ENCODE data around the gene SORCS2.

SORCS2 gene

DNA sequence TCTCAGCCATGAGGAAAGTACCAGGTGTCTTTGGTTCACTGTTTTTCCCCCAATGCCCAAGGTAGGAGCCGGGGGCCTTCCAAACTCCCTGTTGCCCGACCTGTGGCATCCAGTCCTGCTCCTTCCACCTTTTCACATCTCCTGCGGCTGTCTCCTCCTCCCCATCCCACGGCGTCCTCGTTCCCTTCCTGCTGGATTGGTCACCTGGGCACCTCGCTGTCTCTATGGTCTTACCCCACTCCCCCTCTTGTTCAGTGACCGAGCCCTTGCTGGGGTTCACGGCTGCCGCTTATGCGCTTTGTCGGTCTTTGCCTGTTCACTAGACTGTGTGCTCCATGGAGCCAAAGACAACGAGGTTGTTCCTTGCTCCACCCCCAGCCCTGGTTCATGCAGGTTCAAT, 431.1 kb downstream of the SORCS2 start:
- H3K36me3 Mint-ChIP-seq: no peaks in the 10 kb centered on the region
- no peak for ATAC-seq
- peaks cover 19% of the 10 kb centered on the region for H3K27me3 Mint-ChIP-seq
- no peak overlapping the region for H3K27ac Mint-ChIP-seq
- no peaks in the 10 kb centered on the region for H3K4me1 Mint-ChIP-seq
- H3K9me3 Mint-ChIP-seq: peaks cover 3% of the 10 kb centered on the region
- H3K4me3 Mint-ChIP-seq: no peak overlapping the region

DNA sequence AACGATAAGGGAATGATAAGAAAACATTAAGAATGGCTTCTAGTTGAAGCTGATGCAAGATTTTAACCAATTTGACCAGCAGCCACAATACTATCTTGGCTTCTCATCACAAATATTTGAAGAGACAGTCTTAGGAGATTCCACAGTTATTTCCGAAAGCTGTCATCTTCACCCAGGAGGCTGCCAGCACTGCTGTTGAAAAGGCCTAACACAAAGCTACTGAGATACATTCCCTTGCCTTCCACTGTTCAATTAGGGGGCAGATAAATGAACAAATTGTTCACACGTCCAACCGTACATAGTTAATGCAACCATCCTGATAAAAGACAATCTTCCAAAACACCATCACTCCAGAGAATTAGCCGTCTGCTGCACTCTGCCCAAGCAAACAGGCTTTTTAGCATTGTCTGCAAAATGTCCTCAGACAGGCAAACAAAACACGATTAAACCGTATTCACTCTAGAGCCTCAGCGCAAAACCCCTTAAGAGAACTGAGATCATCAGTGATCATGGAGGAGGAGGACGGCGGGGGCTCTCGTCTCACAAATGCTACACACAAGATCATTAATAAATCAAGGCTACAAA, 432.1 kb downstream of the SORCS2 start:
- H3K4me1 Mint-ChIP-seq: no peaks in the 10 kb centered on the region
- no peak overlapping the region for H3K4me3 Mint-ChIP-seq
- H3K27me3 Mint-ChIP-seq: peaks cover 19% of the 10 kb centered on the region
- no peak overlapping the region for H3K27ac Mint-ChIP-seq
- H3K36me3 Mint-ChIP-seq: no peaks in the 10 kb centered on the region
- no peak for ATAC-seq
- H3K9me3 Mint-ChIP-seq: peaks cover 3% of the 10 kb centered on the region

DNA sequence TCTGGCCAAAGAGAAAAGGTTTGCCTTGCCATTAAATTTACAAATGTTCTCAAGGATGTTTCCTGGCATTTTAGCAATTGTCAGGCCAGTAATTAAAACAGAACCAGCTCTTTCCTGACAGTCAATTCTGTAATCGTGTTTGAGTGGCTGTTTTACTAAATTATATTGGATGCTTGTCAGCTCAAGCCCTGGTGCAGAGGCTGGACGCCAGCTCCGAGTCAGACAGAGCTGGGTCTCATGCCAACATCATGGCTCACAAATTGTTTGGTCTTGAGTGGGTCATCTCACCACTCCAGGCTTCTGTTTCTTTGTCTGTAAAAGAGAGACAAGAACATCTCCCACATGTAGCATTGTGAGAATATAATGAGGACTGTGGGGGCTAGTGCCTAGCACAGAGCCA, 432.7 kb downstream of the SORCS2 start:
- Mint-ChIP-seq H3K27ac (no peak overlapping the region), H3K9me3 (peaks cover 8% of the 10 kb centered on the region), H3K36me3 (no peaks in the 10 kb centered on the region), H3K4me1 (no peaks in the 10 kb centered on the region), H3K4me3 (no peak overlapping the region), H3K27me3 (peaks cover 19% of the 10 kb centered on the region)
- no peak for ATAC-seq

DNA sequence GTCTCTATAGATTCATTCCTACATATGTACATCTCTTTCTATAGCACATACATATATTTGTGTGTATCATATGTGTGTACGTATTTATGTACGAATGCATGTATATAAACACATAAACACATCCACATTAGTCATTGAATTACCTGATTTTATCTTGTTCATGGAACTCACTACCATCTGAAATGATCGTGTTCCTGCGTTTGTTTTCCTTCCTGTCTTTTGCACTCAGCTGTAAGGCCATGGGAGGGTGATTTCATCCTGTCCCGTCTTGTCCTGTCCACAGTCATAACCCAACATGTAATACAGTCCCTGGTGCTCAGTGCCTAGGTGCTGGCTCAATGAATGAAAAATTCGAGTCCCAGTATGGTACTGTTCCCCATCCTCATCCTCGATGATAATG, 434.2 kb downstream of the SORCS2 start:
- Mint-ChIP-seq H3K27ac (no peak overlapping the region), H3K4me1 (no peaks in the 10 kb centered on the region), H3K9me3 (peaks cover 5% of the 10 kb centered on the region), H3K27me3 (peaks cover 21% of the 10 kb centered on the region), H3K4me3 (no peak overlapping the region), H3K36me3 (no peaks in the 10 kb centered on the region)
- ATAC-seq: no peak

DNA sequence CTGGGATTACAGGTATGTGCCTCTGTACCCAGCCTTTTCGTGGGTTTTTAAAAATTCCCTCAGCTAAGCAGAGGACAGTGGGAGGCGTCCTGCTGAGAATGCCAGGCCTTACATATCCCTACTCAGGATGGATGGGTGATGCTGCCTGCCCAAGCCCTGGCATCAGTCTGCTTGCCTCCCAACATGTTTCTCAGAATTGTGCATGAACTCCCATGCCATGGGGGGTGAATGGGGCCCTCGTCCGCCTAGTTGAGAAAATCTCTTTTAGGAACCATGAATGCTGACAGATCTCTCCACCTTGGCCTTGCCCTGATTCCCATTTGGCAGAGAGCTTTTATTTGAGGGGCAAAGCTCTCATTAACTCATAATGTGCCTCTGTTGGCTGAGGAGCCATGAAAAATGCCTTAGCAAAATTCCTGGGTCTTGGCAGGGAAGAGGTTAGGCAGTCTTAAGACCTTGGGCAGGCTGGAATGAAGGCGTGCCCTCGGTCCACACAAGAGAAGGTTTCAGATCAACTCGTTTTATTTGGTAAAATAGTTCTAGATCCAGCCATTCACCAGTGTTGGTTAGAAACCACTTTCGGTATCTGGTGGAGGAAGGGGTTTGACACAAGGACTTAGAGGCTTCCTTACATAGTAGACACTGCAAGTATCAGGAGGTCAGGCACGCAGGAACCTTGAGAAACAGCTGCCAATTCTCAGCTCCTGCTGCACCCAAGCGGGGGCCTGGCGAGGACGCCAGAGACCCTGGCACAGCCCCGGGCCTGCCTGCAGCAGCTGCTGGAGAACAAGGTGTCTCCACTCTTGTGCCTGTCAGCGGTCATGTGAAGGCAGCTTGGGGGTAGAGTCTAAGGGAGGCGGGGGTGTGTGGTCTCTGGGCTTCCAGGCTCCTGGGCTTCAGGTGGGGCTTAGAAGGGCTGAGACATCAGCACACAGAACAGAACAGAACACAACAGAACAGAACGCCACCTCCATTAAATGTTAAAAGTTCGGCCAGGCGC, 435.2 kb downstream of the SORCS2 start:
- no peak for ATAC-seq
- Mint-ChIP-seq H3K4me1 (no peaks in the 10 kb centered on the region), H3K36me3 (no peaks in the 10 kb centered on the region), H3K9me3 (peaks cover 5% of the 10 kb centered on the region), H3K4me3 (no peak overlapping the region), H3K27me3 (peaks cover 24% of the 10 kb centered on the region), H3K27ac (no peak overlapping the region)

DNA sequence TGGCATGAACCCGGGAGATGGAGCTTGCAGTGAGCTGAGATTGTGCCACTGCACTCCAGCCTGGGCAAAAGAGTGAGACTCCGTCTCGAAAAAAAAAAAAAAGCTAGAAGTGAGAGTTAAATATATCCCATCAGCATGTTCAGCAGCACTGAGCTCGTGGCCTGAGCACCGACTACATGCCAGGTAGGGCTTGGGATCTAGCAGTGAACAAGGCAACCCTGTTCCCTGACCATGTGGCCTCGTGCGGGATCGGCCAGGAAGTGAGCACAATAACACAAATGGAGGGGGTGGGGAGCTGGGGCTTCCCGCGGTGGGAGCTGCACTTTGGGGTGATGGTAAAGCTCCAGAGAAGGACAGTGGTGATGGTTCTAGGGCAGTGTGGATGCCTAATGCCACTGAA, 436.1 kb downstream of the SORCS2 start:
- no peak overlapping the region for H3K4me3 Mint-ChIP-seq
- no peak overlapping the region for H3K27ac Mint-ChIP-seq
- H3K4me1 Mint-ChIP-seq: no peaks in the 10 kb centered on the region
- peaks cover 5% of the 10 kb centered on the region for H3K9me3 Mint-ChIP-seq
- no peak for ATAC-seq
- H3K36me3 Mint-ChIP-seq: no peaks in the 10 kb centered on the region
- peaks cover 22% of the 10 kb centered on the region for H3K27me3 Mint-ChIP-seq

DNA sequence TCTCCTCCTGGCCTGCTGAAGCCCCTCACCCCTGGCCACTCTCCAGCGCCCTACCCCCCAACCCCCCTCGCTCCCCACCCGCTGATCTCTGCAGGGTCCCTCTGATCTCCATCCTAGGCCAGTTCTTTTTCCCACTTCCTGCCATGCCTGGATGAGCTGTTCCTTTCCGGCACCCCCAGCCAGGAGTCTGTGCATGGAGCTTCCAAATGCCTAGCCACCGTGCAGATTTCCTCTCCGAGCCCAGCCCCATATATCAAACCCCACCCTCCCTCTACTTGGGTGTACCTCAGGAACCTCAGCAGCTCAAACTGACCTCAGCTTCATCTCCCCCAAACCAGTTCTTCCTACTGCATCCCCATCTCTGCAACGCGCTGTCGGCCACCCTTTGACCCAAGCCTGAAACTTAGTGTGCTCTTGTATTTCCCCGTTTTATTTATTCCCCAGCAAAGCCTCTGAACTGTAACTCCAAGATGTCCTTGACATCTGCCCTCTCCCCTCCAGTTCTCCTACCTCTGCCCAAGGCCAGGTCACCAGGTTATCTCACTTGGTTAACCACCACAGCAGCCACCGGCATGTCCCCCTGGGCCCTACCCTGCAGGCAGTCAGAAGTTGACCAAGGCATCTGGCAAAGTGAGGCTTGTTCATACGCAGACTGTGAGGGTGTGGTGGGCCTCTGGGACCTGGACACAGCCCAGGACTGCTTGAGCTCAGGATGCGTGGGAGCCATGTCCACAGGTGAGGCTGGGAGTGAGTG, 437.3 kb downstream of the SORCS2 start:
- H3K36me3 Mint-ChIP-seq: no peaks in the 10 kb centered on the region
- no peak for ATAC-seq
- H3K9me3 Mint-ChIP-seq: peaks cover 5% of the 10 kb centered on the region
- H3K27ac Mint-ChIP-seq: no peak overlapping the region
- H3K4me1 Mint-ChIP-seq: no peaks in the 10 kb centered on the region
- peaks cover 17% of the 10 kb centered on the region for H3K27me3 Mint-ChIP-seq
- no peak overlapping the region for H3K4me3 Mint-ChIP-seq

DNA sequence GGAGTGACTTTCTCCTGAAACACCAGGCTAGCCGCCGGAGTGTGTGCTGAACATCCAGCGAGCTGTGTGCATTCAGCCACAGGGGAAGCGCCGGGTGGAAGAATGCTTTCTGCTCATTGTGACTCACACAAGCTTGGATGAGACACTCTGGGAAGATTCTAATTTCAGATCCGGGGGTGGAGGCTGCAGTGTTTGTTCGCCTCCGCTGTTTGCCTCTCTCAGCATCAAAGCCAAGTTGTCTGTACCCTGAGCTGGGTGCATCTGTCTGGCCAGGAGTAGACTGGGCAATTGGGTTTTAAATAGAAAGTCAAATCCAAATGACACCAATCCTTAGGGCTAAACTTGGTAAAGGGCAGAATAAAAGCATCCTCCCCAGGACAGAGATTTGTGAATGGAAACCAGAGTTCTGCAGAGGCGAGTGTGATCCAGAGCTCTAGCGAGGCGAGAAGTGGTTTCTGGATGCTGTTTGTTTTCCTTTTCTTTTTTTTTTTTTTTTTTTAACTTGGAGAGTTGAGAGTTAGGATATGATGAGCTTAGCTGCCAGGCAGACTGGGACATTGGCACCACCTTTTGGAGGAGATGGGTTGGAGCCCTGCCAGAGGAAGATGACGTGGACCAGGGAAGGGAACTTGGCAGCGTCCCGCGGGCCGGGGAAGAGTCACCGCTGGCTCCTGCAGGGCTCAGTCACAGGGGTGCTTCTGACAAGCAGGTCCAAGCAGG, 438.4 kb downstream of the SORCS2 start:
- H3K4me3 Mint-ChIP-seq: no peak overlapping the region
- H3K27me3 Mint-ChIP-seq: peaks cover 17% of the 10 kb centered on the region
- no peak for ATAC-seq
- H3K27ac Mint-ChIP-seq: no peak overlapping the region
- no peaks in the 10 kb centered on the region for H3K4me1 Mint-ChIP-seq
- H3K36me3 Mint-ChIP-seq: no peaks in the 10 kb centered on the region
- H3K9me3 Mint-ChIP-seq: peaks cover 5% of the 10 kb centered on the region

DNA sequence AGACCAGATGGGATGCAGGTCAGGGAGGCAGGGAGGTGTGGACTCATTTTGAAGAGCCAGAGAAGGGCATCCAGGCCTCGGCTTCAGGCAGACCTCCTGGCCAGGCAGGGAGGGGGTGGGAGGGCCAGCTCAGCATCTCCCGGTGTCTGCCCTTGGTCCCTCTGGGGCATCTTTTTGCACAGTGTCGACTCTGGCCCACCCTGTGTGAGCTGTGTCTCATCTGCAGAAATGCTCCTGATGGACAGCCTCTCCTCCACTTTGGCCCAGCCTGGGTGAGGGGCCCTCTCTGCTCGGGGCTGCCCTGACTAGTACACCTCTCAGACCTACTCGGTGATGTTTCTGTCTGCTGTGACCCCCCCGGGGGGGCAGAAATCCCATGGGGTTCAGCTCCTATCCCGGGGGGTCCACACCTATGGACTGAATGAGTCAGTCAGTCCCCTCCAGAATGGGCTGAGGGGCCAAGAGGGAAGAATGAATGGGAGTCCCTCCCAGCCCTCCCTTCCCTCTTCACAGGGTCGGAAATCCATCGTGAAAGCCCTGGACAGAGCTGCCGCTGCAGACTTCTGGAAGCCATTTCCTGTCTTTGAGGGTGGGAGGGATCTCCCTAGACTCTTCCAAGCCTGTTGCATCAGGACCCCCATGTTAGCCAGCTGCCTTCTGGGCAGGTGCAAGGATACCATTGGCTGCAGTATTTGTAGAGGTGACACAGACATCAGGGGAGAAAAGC, 439.1 kb downstream of the SORCS2 start:
- H3K27ac Mint-ChIP-seq: no peak overlapping the region
- peaks cover 5% of the 10 kb centered on the region for H3K9me3 Mint-ChIP-seq
- ATAC-seq: no peak
- no peaks in the 10 kb centered on the region for H3K36me3 Mint-ChIP-seq
- H3K4me3 Mint-ChIP-seq: no peak overlapping the region
- H3K4me1 Mint-ChIP-seq: no peaks in the 10 kb centered on the region
- peaks cover 17% of the 10 kb centered on the region for H3K27me3 Mint-ChIP-seq

DNA sequence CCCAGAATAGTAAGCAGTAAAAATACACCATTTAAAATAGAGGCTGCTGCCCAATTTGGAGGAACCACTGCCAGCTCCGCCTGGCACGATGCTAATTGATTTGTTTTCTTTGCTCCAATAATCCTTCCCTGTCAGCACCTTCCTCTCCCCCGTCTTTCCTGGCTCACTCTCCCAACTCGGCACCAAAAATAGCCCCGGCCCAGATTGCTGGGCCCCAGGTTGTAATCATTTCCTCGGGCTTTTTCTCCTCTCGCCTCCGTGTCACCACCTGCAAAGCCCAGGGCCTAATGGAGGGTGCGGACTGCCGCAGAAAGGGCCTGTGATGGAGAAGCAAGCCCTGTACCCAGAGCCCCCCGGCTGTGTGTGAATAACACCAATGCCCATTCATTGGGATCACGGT, 440.0 kb downstream of the SORCS2 start:
- no peak overlapping the region for H3K4me3 Mint-ChIP-seq
- no peaks in the 10 kb centered on the region for H3K36me3 Mint-ChIP-seq
- H3K27me3 Mint-ChIP-seq: peaks cover 17% of the 10 kb centered on the region
- no peak for ATAC-seq
- H3K27ac Mint-ChIP-seq: no peak overlapping the region
- peaks cover 5% of the 10 kb centered on the region for H3K9me3 Mint-ChIP-seq
- H3K4me1 Mint-ChIP-seq: no peaks in the 10 kb centered on the region

DNA sequence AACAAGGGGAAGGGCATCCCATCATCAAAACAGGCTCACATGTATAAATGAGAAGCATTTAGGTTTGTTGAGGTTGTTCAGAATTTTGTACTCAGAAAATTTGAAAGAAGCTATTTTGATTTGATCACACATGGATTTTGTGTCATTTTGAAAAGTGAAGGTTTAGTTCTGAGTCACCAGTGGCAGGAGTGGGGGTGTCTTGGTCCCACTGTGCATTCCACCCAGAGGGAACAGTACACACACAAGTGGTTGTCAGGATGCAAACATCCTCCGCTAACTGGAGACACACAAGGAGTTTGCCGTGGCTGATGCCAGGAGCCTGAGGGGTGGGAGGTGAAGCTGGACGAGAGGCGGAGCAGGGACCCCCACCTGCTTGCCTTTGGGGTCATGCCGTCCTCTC, 440.6 kb downstream of the SORCS2 start:
- Mint-ChIP-seq H3K27ac (no peak overlapping the region), H3K4me3 (no peak overlapping the region), H3K36me3 (no peaks in the 10 kb centered on the region), H3K27me3 (peaks cover 17% of the 10 kb centered on the region), H3K4me1 (no peaks in the 10 kb centered on the region), H3K9me3 (peaks cover 5% of the 10 kb centered on the region)
- ATAC-seq: no peak

DNA sequence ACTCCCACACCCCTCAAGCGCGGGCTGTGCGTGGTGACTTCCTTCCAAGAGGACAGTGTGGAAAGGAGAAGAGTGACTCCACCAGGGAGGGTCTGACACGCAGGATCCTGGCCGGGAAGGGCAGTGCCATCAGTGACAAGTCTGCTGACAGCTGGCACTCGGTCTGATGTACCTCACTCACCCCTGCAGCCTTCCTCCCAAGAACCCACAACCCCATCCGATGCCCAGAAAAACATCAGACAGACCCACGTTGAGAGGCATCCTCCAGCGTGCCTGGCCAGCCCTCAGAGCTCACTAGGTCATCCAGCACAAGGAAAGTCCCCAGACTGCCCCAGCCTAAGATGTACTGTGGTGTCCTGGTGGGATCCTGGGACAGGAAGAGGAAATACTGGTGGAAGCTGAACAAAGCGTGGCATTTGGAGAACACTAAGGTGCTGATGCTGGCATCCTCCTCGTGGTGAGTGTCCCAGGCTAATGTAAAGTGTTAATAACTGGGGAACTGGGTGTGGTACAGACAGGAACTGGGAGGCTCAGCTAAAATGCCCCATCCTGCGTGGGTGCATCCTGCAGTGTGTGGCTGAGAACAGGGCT, 442.4 kb downstream of the SORCS2 start:
- Mint-ChIP-seq H3K36me3 (no peaks in the 10 kb centered on the region), H3K4me3 (no peak overlapping the region), H3K27me3 (peaks cover 17% of the 10 kb centered on the region), H3K9me3 (peaks cover 2% of the 10 kb centered on the region), H3K4me1 (no peaks in the 10 kb centered on the region), H3K27ac (no peak overlapping the region)
- ATAC-seq: no peak

DNA sequence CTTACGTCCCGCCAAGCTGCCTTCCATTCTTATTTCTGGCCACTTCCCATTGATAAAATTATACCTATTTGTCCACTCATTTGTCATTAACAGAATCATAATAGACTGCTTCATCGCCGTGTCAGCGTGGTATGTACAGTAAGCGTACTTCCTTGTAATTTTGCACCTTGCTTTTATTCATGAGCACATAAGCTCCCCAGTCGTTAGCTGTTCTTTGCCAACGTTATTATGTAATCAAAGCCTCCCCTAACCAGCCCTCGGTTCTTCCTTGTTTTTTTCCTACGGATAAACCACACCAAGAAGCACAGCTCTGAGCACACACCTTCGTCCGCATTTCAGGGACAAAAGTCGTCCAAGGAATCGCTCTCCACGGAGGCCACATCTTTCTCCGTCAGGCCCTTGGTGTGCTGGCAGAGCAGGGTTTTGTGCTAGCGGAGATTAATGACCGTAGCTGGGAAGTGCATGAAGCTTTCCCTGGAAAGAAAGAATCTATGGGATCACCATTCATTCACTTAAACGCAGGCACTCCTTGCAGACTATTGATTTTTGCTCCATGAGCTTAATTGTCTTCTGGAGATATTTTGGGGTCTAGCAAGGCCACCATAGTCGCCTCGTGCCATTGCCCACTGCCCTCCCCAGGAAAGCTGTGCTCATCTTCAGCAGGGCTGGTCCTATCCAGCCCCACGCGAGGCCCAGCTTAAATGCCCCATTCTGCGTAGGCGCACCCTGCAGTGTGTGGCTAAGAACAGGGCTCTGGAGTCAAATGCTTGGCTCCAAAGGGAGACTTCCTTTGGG, 443.3 kb downstream of the SORCS2 start:
- Mint-ChIP-seq H3K36me3 (no peaks in the 10 kb centered on the region), H3K4me1 (no peaks in the 10 kb centered on the region), H3K4me3 (no peak overlapping the region), H3K27ac (no peak overlapping the region), H3K27me3 (peaks cover 16% of the 10 kb centered on the region), H3K9me3 (no peaks in the 10 kb centered on the region)
- ATAC-seq: no peak

DNA sequence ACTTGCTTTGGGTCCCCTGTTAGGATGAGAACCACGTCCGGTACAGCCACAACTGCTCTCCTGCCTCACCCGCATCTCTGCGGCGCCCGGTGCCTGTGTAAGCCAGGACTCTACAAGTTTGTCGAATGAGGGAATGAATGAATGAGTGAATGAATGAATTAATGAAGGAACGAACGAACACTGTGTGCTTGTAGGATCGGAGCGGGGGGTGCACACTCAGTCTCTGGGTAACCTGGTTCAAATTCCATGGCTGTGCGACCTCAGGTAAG, 443.8 kb downstream of the SORCS2 start:
- Mint-ChIP-seq H3K27ac (no peak overlapping the region), H3K36me3 (no peaks in the 10 kb centered on the region), H3K9me3 (no peaks in the 10 kb centered on the region), H3K27me3 (peaks cover 11% of the 10 kb centered on the region), H3K4me3 (no peak overlapping the region), H3K4me1 (no peaks in the 10 kb centered on the region)
- ATAC-seq: no peak
